ENCODE data around the gene MRPL36. TPM values are rescaled to one million over a fixed set of nuclear protein-coding genes. Genes with fewer than 3 reads are reported as not detected.

MRPL36 gene
- total and polyA plus RNA-seq, 2 experiments from 2014 or later, result 47.5 to 149 TPM

DNA sequence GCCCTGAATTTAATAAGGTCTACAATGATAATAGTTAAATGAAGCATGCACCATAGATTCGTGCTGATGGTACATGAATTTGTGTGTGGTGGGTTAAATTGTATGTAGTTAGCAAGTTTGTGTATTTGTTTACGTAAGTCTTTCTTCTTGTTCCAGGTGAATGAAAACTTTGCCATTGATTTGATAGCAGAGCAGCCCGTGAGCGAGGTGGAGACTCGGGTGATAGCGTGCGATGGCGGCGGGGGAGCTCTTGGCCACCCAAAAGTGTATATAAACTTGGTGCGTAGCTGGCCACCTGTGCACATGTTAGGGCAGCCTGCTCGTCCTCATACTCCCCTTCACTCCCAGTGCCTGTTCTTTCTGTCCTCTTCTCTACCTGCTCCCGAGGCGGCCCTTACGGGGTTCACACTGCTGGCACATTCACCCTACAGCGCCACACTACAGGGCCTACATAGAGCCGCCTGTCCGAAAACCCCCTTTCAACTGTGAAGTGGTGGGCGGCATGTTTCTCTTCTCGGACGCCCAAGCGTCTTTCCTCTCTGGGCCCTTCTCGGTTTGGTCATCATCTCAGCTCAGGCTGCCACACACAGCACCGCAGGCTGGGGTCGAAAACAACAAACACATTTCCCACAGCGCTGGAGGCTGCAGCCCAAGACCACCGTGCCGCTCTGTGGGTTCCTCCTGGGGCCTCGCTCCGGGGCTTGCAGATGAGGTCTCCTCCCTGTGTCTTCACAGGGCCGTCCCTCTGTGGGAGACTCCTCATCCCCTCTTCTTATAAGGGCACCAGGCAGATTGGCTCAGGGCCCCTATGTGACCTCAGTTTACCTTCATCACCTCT, 14.8 kb upstream of the MRPL36 start:
- H3K27ac Mint-ChIP-seq, result no peak overlapping the region
- no peaks in the 10 kb centered on the region for H3K9me2 ChIP-seq (ENCODE audit: insufficient read depth)
- H3K4me1 ChIP-seq (ENCODE audit: insufficient read depth), result 0 out of 2 replicates have a peak, but pooled peaks cover 5% of the 10 kb centered on the region
- DNase-seq (ENCODE audit: low spot score), result no peak
- no peak overlapping the region for H3K4me3 Mint-ChIP-seq
- no peak for TF ChIP-seq JUNB (IDR thresholded peaks at IDR 0.05; ENCODE audit: unreplicated experiment)
- TF ChIP-seq, protein P1, sequence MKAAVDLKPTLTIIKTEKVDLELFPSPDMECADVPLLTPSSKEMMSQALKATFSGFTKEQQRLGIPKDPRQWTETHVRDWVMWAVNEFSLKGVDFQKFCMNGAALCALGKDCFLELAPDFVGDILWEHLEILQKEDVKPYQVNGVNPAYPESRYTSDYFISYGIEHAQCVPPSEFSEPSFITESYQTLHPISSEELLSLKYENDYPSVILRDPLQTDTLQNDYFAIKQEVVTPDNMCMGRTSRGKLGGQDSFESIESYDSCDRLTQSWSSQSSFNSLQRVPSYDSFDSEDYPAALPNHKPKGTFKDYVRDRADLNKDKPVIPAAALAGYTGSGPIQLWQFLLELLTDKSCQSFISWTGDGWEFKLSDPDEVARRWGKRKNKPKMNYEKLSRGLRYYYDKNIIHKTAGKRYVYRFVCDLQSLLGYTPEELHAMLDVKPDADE (IDR thresholded peaks at IDR 0.05), result no peak
- TF ChIP-seq, protein P2, sequence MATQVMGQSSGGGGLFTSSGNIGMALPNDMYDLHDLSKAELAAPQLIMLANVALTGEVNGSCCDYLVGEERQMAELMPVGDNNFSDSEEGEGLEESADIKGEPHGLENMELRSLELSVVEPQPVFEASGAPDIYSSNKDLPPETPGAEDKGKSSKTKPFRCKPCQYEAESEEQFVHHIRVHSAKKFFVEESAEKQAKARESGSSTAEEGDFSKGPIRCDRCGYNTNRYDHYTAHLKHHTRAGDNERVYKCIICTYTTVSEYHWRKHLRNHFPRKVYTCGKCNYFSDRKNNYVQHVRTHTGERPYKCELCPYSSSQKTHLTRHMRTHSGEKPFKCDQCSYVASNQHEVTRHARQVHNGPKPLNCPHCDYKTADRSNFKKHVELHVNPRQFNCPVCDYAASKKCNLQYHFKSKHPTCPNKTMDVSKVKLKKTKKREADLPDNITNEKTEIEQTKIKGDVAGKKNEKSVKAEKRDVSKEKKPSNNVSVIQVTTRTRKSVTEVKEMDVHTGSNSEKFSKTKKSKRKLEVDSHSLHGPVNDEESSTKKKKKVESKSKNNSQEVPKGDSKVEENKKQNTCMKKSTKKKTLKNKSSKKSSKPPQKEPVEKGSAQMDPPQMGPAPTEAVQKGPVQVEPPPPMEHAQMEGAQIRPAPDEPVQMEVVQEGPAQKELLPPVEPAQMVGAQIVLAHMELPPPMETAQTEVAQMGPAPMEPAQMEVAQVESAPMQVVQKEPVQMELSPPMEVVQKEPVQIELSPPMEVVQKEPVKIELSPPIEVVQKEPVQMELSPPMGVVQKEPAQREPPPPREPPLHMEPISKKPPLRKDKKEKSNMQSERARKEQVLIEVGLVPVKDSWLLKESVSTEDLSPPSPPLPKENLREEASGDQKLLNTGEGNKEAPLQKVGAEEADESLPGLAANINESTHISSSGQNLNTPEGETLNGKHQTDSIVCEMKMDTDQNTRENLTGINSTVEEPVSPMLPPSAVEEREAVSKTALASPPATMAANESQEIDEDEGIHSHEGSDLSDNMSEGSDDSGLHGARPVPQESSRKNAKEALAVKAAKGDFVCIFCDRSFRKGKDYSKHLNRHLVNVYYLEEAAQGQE (IDR thresholded peaks at IDR 0.05; ENCODE audit: unreplicated experiment), result no peak
- TF ChIP-seq STAT1 (IDR thresholded peaks at IDR 0.05; ENCODE audit: unreplicated experiment), result no peak
- TF ChIP-seq EZH2phosphoT487 (IDR thresholded peaks at IDR 0.05; ENCODE audit: unreplicated experiment), result no peak
- no peak for TF ChIP-seq POLR2AphosphoS5 (IDR thresholded peaks at IDR 0.05; ENCODE audit: low read depth)
- TF ChIP-seq, protein P3, sequence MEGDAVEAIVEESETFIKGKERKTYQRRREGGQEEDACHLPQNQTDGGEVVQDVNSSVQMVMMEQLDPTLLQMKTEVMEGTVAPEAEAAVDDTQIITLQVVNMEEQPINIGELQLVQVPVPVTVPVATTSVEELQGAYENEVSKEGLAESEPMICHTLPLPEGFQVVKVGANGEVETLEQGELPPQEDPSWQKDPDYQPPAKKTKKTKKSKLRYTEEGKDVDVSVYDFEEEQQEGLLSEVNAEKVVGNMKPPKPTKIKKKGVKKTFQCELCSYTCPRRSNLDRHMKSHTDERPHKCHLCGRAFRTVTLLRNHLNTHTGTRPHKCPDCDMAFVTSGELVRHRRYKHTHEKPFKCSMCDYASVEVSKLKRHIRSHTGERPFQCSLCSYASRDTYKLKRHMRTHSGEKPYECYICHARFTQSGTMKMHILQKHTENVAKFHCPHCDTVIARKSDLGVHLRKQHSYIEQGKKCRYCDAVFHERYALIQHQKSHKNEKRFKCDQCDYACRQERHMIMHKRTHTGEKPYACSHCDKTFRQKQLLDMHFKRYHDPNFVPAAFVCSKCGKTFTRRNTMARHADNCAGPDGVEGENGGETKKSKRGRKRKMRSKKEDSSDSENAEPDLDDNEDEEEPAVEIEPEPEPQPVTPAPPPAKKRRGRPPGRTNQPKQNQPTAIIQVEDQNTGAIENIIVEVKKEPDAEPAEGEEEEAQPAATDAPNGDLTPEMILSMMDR (conservative IDR thresholded peaks at IDR 0.05; ENCODE audit: low read depth in 2 of 2), result no peak
- TF ChIP-seq NANOG (IDR thresholded peaks at IDR 0.05; ENCODE audit: borderline replicate concordance), result no peak
- TF ChIP-seq ZNF331 (CRISPR knock-in tag; IDR thresholded peaks at IDR 0.05; ENCODE audit: low read depth), result no peak
- TF ChIP-seq EZH2 (IDR thresholded peaks at IDR 0.05; ENCODE audit: low read depth, unreplicated experiment), result no peak
- TF ChIP-seq, protein P4, sequence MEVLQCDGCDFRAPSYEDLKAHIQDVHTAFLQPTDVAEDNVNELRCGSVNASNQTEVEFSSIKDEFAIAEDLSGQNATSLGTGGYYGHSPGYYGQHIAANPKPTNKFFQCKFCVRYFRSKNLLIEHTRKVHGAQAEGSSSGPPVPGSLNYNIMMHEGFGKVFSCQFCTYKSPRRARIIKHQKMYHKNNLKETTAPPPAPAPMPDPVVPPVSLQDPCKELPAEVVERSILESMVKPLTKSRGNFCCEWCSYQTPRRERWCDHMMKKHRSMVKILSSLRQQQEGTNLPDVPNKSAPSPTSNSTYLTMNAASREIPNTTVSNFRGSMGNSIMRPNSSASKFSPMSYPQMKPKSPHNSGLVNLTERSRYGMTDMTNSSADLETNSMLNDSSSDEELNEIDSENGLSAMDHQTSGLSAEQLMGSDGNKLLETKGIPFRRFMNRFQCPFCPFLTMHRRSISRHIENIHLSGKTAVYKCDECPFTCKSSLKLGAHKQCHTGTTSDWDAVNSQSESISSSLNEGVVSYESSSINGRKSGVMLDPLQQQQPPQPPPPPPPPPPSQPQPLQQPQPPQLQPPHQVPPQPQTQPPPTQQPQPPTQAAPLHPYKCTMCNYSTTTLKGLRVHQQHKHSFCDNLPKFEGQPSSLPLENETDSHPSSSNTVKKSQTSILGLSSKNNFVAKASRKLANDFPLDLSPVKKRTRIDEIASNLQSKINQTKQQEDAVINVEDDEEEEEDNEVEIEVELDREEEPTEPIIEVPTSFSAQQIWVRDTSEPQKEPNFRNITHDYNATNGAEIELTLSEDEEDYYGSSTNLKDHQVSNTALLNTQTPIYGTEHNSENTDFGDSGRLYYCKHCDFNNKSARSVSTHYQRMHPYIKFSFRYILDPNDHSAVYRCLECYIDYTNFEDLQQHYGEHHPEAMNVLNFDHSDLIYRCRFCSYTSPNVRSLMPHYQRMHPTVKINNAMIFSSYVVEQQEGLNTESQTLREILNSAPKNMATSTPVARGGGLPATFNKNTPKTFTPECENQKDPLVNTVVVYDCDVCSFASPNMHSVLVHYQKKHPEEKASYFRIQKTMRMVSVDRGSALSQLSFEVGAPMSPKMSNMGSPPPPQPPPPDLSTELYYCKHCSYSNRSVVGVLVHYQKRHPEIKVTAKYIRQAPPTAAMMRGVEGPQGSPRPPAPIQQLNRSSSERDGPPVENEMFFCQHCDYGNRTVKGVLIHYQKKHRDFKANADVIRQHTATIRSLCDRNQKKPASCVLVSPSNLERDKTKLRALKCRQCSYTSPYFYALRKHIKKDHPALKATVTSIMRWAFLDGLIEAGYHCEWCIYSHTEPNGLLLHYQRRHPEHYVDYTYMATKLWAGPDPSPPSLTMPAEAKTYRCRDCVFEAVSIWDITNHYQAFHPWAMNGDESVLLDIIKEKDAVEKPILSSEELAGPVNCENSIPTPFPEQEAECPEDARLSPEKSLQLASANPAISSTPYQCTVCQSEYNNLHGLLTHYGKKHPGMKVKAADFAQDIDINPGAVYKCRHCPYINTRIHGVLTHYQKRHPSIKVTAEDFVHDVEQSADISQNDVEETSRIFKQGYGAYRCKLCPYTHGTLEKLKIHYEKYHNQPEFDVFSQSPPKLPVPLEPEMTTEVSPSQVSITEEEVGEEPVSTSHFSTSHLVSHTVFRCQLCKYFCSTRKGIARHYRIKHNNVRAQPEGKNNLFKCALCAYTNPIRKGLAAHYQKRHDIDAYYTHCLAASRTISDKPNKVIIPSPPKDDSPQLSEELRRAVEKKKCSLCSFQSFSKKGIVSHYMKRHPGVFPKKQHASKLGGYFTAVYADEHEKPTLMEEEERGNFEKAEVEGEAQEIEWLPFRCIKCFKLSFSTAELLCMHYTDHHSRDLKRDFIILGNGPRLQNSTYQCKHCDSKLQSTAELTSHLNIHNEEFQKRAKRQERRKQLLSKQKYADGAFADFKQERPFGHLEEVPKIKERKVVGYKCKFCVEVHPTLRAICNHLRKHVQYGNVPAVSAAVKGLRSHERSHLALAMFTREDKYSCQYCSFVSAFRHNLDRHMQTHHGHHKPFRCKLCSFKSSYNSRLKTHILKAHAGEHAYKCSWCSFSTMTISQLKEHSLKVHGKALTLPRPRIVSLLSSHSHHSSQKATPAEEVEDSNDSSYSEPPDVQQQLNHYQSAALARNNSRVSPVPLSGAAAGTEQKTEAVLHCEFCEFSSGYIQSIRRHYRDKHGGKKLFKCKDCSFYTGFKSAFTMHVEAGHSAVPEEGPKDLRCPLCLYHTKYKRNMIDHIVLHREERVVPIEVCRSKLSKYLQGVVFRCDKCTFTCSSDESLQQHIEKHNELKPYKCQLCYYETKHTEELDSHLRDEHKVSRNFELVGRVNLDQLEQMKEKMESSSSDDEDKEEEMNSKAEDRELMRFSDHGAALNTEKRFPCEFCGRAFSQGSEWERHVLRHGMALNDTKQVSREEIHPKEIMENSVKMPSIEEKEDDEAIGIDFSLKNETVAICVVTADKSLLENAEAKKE (CRISPR knock-in tag; IDR thresholded peaks at IDR 0.05), result no peak
- no peak for TF ChIP-seq ZNF114 (CRISPR knock-in tag; IDR thresholded peaks at IDR 0.05)
- no peak for TF ChIP-seq CREB1 (CRISPR knock-in tag; IDR thresholded peaks at IDR 0.05; ENCODE audit: low read depth)
- H2AFZ ChIP-seq, result no peak overlapping the region
- H3F3A ChIP-seq (replicated peaks; ENCODE audit: low read depth), result no peaks in the 10 kb centered on the region; the same call in 1 of the 2 replicates
- H3K4me1 Mint-ChIP-seq, result peaks cover 24% of the 10 kb centered on the region
- ATAC-seq, result no peak
- H3K4me3 ChIP-seq, result no peak overlapping the region
- peaks cover 49% of the 10 kb centered on the region for H3K79me2 ChIP-seq (replicated peaks; ENCODE audit: insufficient read depth)
- no peak overlapping the region for H3K4me2 ChIP-seq
- H3K36me3 ChIP-seq (ENCODE audit: insufficient read depth), result peaks cover 33% of the 10 kb centered on the region
- H3K9me3 Mint-ChIP-seq, result no peaks in the 10 kb centered on the region
- H3K27me3 Mint-ChIP-seq (ENCODE audit: insufficient read depth, low read depth, poor library complexity), result peaks cover 8% of the 10 kb centered on the region
- H3K36me3 Mint-ChIP-seq (ENCODE audit: low read depth), result peaks cover 90% of the 10 kb centered on the region
- H3K27ac ChIP-seq (ENCODE audit: low read depth), result no peak overlapping the region
- H3K27me3 ChIP-seq (ENCODE audit: insufficient read depth), result no peaks in the 10 kb centered on the region
- peaks cover 29% of the 10 kb centered on the region for H4K20me1 ChIP-seq (replicated peaks; ENCODE audit: insufficient read depth)

Measured in GM23338 (cell line).